HEK293 (cell line): Measurements from ENCODE around the gene SF3B4.

Source experiments
- AEBP2 ChIP-seq: fragments of 450-650 bp; formaldehyde crosslinking; IDR thresholded peaks from 2 replicates; pipeline ENCODE4 v1.5.1; 2016; ENCODE audit warnings: missing biosample characterization, missing genetic modification characterization, borderline replicate concordance
- BCL11B ChIP-seq: fragments of 450-650 bp; formaldehyde crosslinking; IDR thresholded peaks from 2 replicates; pipeline ENCODE4 v1.5.1; 2016; ENCODE audit warnings: low read depth, missing biosample characterization, missing genetic modification characterization
- BCL6B ChIP-seq: fragments of 450-650 bp; formaldehyde crosslinking; IDR thresholded peaks from 2 replicates; pipeline ENCODE4 v1.5.1; 2017; ENCODE audit warnings: missing biosample characterization, missing genetic modification characterization
- HOXA7 ChIP-seq: sonication (generic); formaldehyde crosslinking; IDR thresholded peaks from 2 replicates; pipeline ENCODE4 v1.8.1; 2022; ENCODE audit warnings: missing genetic modification reagents, borderline replicate concordance
- HOXC10 ChIP-seq: sonication (generic); formaldehyde crosslinking; IDR thresholded peaks from 2 replicates; pipeline ENCODE4 v1.8.1; 2023; ENCODE audit warnings: mild to moderate bottlenecking, missing genetic modification reagents
- HOXD13 ChIP-seq: sonication (generic); formaldehyde crosslinking; IDR thresholded peaks from 2 replicates; pipeline ENCODE4 v1.8.0; 2022; ENCODE audit warnings: missing genetic modification reagents, borderline replicate concordance
- IKZF3 ChIP-seq: fragments of 450-650 bp; IDR thresholded peaks from 2 replicates; pipeline ENCODE4 v1.5.0; 2018; ENCODE audit warnings: missing biosample characterization, mild to moderate bottlenecking, missing genetic modification characterization, moderate library complexity
- REST ChIP-seq: fragments of 450-650 bp; formaldehyde crosslinking; IDR thresholded peaks from 2 replicates; pipeline ENCODE4 v1.5.1; 2016; ENCODE audit warnings: missing biosample characterization, missing genetic modification characterization
- TRIM28 ChIP-seq: IDR thresholded peaks from 2 replicates; pipeline ENCODE4 v1.6.1; 2011; ENCODE audit warnings: low read length, control low read depth, borderline replicate concordance
- YY1 ChIP-seq: fragments of 450-650 bp; formaldehyde crosslinking; IDR thresholded peaks from 2 replicates; pipeline ENCODE4 v1.5.1; 2018; ENCODE audit warnings: missing biosample characterization, missing genetic modification characterization
- ZFHX2 ChIP-seq: fragments of 450-650 bp; formaldehyde crosslinking; conservative IDR thresholded peaks from 2 replicates; pipeline ENCODE4 v1.5.1; 2016; ENCODE audit warnings: missing biosample characterization, missing genetic modification characterization
- ZFP3 ChIP-seq: fragments of 450-650 bp; formaldehyde crosslinking; IDR thresholded peaks from 2 replicates; pipeline ENCODE4 v1.5.1; 2016; ENCODE audit warnings: low read depth, missing biosample characterization, missing genetic modification characterization
- ZNF157 ChIP-seq: fragments of 450-650 bp; formaldehyde crosslinking; IDR thresholded peaks from 2 replicates; pipeline ENCODE4 v1.5.1; 2016; ENCODE audit warnings: missing biosample characterization, missing genetic modification characterization
- ZNF169 ChIP-seq: fragments of 450-650 bp; formaldehyde crosslinking; IDR thresholded peaks from 2 replicates; pipeline ENCODE4 v1.5.1; 2016; ENCODE audit warnings: missing biosample characterization, missing genetic modification characterization
- ZNF175 ChIP-seq: fragments of 450-650 bp; formaldehyde crosslinking; IDR thresholded peaks from 2 replicates; pipeline ENCODE4 v1.5.1; 2016; ENCODE audit warnings: missing biosample characterization, missing genetic modification characterization
- ZNF19 ChIP-seq: fragments of 450-650 bp; formaldehyde crosslinking; IDR thresholded peaks from 2 replicates; pipeline ENCODE4; 2016; ENCODE audit warnings: missing biosample characterization, missing genetic modification characterization, low read depth
- ZNF24 ChIP-seq: fragments of 450-650 bp; formaldehyde crosslinking; IDR thresholded peaks from 2 replicates; pipeline ENCODE4 v1.5.1; 2016; ENCODE audit warnings: missing biosample characterization, missing genetic modification characterization
- ZNF302 ChIP-seq: fragments of 450-650 bp; formaldehyde crosslinking; IDR thresholded peaks from 2 replicates; pipeline ENCODE4 v1.5.1; 2016; ENCODE audit warnings: missing biosample characterization, missing genetic modification characterization, low read depth
- ZNF354C ChIP-seq: fragments of 450-650 bp; formaldehyde crosslinking; IDR thresholded peaks from 2 replicates; pipeline ENCODE4 v1.5.1; 2016; ENCODE audit warnings: missing biosample characterization, missing genetic modification characterization, low read depth, borderline replicate concordance
- ZNF398 ChIP-seq: fragments of 450-650 bp; formaldehyde crosslinking; IDR thresholded peaks from 2 replicates; pipeline ENCODE4 v1.5.1; 2017; ENCODE audit warnings: missing biosample characterization, missing genetic modification characterization
- ZNF404 ChIP-seq: fragments of 450-650 bp; formaldehyde crosslinking; IDR thresholded peaks from 2 replicates; pipeline ENCODE4 v1.5.1; 2017; ENCODE audit warnings: missing biosample characterization, missing genetic modification characterization
- ZNF426 ChIP-seq: fragments of 450-650 bp; formaldehyde crosslinking; IDR thresholded peaks from 2 replicates; pipeline ENCODE4 v1.5.1; 2017; ENCODE audit warnings: missing biosample characterization, missing genetic modification characterization, mild to moderate bottlenecking, inconsistent platforms, moderate library complexity
- ZNF530 ChIP-seq: fragments of 450-650 bp; formaldehyde crosslinking; IDR thresholded peaks from 2 replicates; pipeline ENCODE4 v1.5.1; 2016; ENCODE audit warnings: low read depth, missing biosample characterization, missing genetic modification characterization
- ZNF555 ChIP-seq: fragments of 450-650 bp; formaldehyde crosslinking; conservative IDR thresholded peaks from 2 replicates; pipeline ENCODE4 v1.5.1; 2017; ENCODE audit warnings: missing biosample characterization, mild to moderate bottlenecking, missing genetic modification characterization, inconsistent platforms
- ZNF560 ChIP-seq: fragments of 450-650 bp; formaldehyde crosslinking; IDR thresholded peaks from 2 replicates; pipeline ENCODE4 v1.5.1; 2017; ENCODE audit warnings: missing biosample characterization, missing genetic modification characterization, borderline replicate concordance
- ZNF701 ChIP-seq: fragments of 450-650 bp; formaldehyde crosslinking; IDR thresholded peaks from 2 replicates; pipeline ENCODE4 v1.5.1; 2016; ENCODE audit warnings: missing biosample characterization, missing genetic modification characterization
- ZXDB ChIP-seq: fragments of 450-650 bp; formaldehyde crosslinking; IDR thresholded peaks from 2 replicates; pipeline ENCODE4 v1.5.1; 2016; ENCODE audit warnings: missing biosample characterization, missing genetic modification characterization
- TF ChIP-seq, protein P1 (sequence below): fragments of 450-650 bp; IDR thresholded peaks from 2 replicates; pipeline ENCODE4 v1.5.1; 2018; ENCODE audit warnings: missing biosample characterization, mild to moderate bottlenecking, missing genetic modification characterization
- TF ChIP-seq, protein P2 (sequence below): fragments of 450-650 bp; formaldehyde crosslinking; IDR thresholded peaks from 2 replicates; pipeline ENCODE4 v1.5.1; 2017; ENCODE audit warnings: missing biosample characterization, missing genetic modification characterization

SF3B4 gene

DNA sequence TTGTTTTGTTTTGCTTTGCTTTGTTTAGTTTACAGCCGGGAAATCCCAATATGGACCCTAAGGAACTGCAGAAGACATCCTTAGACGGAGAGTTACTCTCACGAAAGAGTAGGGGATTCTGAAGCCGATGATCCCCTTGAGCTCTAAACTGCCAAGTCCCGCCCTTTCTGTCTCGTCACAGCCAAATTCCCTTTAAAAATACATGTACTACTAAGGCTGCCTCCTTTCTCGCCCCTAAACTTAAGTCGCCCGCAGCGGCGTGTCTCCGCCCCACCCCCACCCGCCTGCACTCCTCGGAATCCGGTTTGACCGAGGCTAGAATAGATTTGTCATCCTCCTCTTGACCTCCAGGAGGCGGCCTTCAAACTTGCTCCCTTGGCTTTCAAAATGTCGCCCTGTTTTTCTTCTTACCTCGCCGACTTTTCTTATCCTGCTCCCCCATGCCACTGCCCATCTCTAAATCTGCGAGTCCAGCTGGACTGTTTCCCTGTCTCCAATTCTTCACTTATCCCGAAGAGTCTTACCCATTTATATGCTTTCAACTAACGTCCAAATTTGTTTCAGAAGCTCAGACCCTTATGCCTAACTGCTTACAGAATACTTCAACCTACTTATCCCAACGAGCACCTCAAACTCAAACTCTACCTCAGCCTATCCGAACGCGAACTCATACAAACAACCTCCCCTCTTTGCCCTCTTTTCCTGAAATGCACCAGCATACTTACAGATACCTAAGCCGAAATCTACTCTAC, 39.2 kb downstream of the SF3B4 start (continued):
- no peak for TF ChIP-seq HOXA7
- no peak for TF ChIP-seq ZNF426 (tag by site-specific recombination)
- TF ChIP-seq ZNF24, result peak; percentile 61; the same call in 1 of the 2 replicates
- no peak for TF ChIP-seq ZFP3 (tag by site-specific recombination)
- TF ChIP-seq ZNF701 (tag by site-specific recombination), result no peak
- no peak for TF ChIP-seq ZNF19 (tag by site-specific recombination)
- TF ChIP-seq AEBP2 (tag by site-specific recombination), result no peak
- no peak for TF ChIP-seq HOXC10
- no peak; the same call in 1 of the 2 replicates for TF ChIP-seq ZFHX2 (tag by site-specific recombination)
- TF ChIP-seq ZXDB (tag by site-specific recombination), result peak; percentile 74
- no peak for TF ChIP-seq HOXD13 (CRISPR knock-in tag)
- TF ChIP-seq ZNF157 (tag by site-specific recombination), result no peak
- no peak for TF ChIP-seq ZNF398
- peak; percentile 70 for TF ChIP-seq YY1 (tag by site-specific recombination)
- peak; percentile 71; the same call in 1 of the 2 replicates for TF ChIP-seq TRIM28
- TF ChIP-seq ZNF560 (tag by site-specific recombination), result no peak
- no peak for TF ChIP-seq ZNF354C (tag by site-specific recombination)
- TF ChIP-seq REST (tag by site-specific recombination), result peak; percentile 34
- TF ChIP-seq ZNF530 (tag by site-specific recombination), result no peak
- TF ChIP-seq BCL11B (tag by site-specific recombination), result peak; percentile 61; the same call in 1 of the 2 replicates
- TF ChIP-seq ZNF404 (tag by site-specific recombination), result no peak
- no peak for TF ChIP-seq BCL6B (tag by site-specific recombination)
- TF ChIP-seq IKZF3, result peak; percentile 58
- TF ChIP-seq ZNF169 (tag by site-specific recombination), result no peak
- no peak for TF ChIP-seq ZNF302 (tag by site-specific recombination)
- TF ChIP-seq ZNF175 (tag by site-specific recombination), result no peak
- TF ChIP-seq, protein P1, sequence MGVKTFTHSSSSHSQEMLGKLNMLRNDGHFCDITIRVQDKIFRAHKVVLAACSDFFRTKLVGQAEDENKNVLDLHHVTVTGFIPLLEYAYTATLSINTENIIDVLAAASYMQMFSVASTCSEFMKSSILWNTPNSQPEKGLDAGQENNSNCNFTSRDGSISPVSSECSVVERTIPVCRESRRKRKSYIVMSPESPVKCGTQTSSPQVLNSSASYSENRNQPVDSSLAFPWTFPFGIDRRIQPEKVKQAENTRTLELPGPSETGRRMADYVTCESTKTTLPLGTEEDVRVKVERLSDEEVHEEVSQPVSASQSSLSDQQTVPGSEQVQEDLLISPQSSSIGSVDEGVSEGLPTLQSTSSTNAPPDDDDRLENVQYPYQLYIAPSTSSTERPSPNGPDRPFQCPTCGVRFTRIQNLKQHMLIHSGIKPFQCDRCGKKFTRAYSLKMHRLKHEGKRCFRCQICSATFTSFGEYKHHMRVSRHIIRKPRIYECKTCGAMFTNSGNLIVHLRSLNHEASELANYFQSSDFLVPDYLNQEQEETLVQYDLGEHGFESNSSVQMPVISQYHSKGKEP (tag by site-specific recombination), result no peak
- no peak for TF ChIP-seq ZNF555
- TF ChIP-seq, protein P2, sequence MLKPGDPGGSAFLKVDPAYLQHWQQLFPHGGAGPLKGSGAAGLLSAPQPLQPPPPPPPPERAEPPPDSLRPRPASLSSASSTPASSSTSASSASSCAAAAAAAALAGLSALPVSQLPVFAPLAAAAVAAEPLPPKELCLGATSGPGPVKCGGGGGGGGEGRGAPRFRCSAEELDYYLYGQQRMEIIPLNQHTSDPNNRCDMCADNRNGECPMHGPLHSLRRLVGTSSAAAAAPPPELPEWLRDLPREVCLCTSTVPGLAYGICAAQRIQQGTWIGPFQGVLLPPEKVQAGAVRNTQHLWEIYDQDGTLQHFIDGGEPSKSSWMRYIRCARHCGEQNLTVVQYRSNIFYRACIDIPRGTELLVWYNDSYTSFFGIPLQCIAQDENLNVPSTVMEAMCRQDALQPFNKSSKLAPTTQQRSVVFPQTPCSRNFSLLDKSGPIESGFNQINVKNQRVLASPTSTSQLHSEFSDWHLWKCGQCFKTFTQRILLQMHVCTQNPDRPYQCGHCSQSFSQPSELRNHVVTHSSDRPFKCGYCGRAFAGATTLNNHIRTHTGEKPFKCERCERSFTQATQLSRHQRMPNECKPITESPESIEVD (tag by site-specific recombination), result peak; percentile 72
